NCI-H2196 treated with DMSO at 0.1 percent for 48 hours (cell line): ENCODE results near the gene ANKRD18A.
A peak's percentile ranks its signal among the peaks of the same experiment; 100 is the strongest.

Experiments used
- DNase-seq: peaks from one replicate; lab custom pipeline; 2025; ENCODE audit not compliant: unreplicated experiment; lab: John Stamatoyannopoulos, UW

The ANKRD18A gene

GRCh38 chr9:38620483-38621433 is at the start of gene ANKRD18A:
Gene ANKRD18A, minus strand, starts transcription at chr9:38620596. Its CDS starts 311 bp downstream, at chr9:38620285.
- DNase-seq, result peak; percentile 74

- no peak for DNase-seq
Measured at GRCh38 chr9:38668791-38669466, 48.5 kb upstream of the ANKRD18A start.

- no peak for DNase-seq
Measured at GRCh38 chr9:38662763-38663593, 42.6 kb upstream of the ANKRD18A start.

- no peak for DNase-seq
Measured at GRCh38 chr9:38659538-38659937, 39.1 kb upstream of the ANKRD18A start.

- DNase-seq, result no peak
Measured at GRCh38 chr9:38656896-38657295, 36.5 kb upstream of the ANKRD18A start.

GRCh38 chr9:38652486-38652885 is 32.1 kb upstream of the ANKRD18A start:
- DNase-seq, result no peak

- DNase-seq, result no peak
Measured at GRCh38 chr9:38652044-38652443, 31.6 kb upstream of the ANKRD18A start.

- no peak for DNase-seq
Measured at GRCh38 chr9:38651400-38652042, 31.1 kb upstream of the ANKRD18A start.

GRCh38 chr9:38650564-38650963 is 30.2 kb upstream of the ANKRD18A start:
- DNase-seq, result no peak

- DNase-seq, result no peak
Measured at GRCh38 chr9:38649731-38650363, 29.5 kb upstream of the ANKRD18A start.

- no peak for DNase-seq
Measured at GRCh38 chr9:38644601-38645000, 24.2 kb upstream of the ANKRD18A start.

- no peak for DNase-seq
Measured at GRCh38 chr9:38643815-38644173, 23.4 kb upstream of the ANKRD18A start.

- no peak for DNase-seq
Measured at GRCh38 chr9:38642951-38643814, 22.8 kb upstream of the ANKRD18A start.

- peak; percentile 23 for DNase-seq
Measured at GRCh38 chr9:38641985-38642864, 21.8 kb upstream of the ANKRD18A start.

GRCh38 chr9:38641142-38641541 is 20.7 kb upstream of the ANKRD18A start:
- DNase-seq, result no peak

- DNase-seq, result no peak
Measured at GRCh38 chr9:38639577-38639940, 19.2 kb upstream of the ANKRD18A start.

GRCh38 chr9:38638881-38639576 is 18.6 kb upstream of the ANKRD18A start:
- no peak for DNase-seq

GRCh38 chr9:38634315-38634714 is 13.9 kb upstream of the ANKRD18A start:
- no peak for DNase-seq
